Ureter (tissue), 1 donor: ENCODE measurements around the gene KIF19. TPM values are rescaled to one million over a fixed set of nuclear protein-coding genes. Genes with fewer than 3 reads are reported as not detected.
"Not testable (repeated sequence)": the region's sequence is repeated elsewhere in the genome, so short reads cannot be mapped to it uniquely, and the experiment has no call there.

ENCODE experiments used
- DNase-seq: peaks from one replicate; pipeline ENCODE4 v3.0.0-alpha.2; 2020; ENCODE audit warnings: low spot score
- total RNA-seq: library from RNA; stranded (reverse); gene quantifications from one replicate; pipeline ENCODE4 v1.2.4, GENCODE V29; 2023
- donor health status: DM: yes; HTN: yes; CAD: no.

The KIF19 gene, protein sequence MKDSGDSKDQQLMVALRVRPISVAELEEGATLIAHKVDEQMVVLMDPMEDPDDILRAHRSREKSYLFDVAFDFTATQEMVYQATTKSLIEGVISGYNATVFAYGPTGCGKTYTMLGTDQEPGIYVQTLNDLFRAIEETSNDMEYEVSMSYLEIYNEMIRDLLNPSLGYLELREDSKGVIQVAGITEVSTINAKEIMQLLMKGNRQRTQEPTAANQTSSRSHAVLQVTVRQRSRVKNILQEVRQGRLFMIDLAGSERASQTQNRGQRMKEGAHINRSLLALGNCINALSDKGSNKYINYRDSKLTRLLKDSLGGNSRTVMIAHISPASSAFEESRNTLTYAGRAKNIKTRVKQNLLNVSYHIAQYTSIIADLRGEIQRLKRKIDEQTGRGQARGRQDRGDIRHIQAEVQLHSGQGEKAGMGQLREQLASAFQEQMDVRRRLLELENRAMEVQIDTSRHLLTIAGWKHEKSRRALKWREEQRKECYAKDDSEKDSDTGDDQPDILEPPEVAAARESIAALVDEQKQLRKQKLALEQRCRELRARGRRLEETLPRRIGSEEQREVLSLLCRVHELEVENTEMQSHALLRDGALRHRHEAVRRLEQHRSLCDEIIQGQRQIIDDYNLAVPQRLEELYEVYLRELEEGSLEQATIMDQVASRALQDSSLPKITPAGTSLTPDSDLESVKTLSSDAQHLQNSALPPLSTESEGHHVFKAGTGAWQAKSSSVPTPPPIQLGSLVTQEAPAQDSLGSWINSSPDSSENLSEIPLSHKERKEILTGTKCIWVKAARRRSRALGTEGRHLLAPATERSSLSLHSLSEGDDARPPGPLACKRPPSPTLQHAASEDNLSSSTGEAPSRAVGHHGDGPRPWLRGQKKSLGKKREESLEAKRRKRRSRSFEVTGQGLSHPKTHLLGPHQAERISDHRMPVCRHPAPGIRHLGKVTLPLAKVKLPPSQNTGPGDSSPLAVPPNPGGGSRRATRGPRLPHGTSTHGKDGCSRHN
- total RNA-seq = 1.8 TPM

- DNase-seq = no peak
Observed at GRCh38 chr17:74325743-74326379, at the start of gene KIF19. TSS of gene KIF19 (plus strand) at chr17:74326226. CDS start at chr17:74326350, 124 bp downstream.

GRCh38 chr17:74276541-74277009, 49.5 kb upstream of the KIF19 start:
- no peak for DNase-seq

- no peak for DNase-seq
Observed at GRCh38 chr17:74277935-74278334, 48.1 kb upstream of the KIF19 start.

- not testable (repeated sequence) for DNase-seq
Observed at GRCh38 chr17:74279617-74280016, 46.4 kb upstream of the KIF19 start.

GRCh38 chr17:74280093-74280513, 45.9 kb upstream of the KIF19 start:
- DNase-seq = no peak

DNA sequence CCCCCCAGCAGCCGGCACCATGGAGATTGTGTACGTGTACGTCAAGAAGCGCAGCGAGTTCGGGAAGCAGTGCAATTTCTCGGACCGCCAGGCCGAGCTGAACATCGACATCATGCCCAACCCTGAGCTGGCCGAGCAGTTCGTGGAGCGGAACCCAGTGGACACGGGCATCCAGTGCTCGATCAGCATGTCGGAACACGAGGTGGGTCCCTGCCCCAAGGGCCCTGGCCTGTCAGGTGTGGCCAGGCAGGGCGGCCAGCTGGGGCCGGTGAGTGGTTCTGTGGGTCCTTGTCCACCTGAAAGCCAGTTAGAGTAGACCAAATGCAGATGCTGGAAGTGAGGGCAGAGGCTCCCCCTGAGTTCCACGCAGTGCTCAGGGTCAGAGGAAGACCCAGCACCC, 44.2 kb upstream of the KIF19 start:
- no peak for DNase-seq

- not testable (repeated sequence) for DNase-seq
Observed at GRCh38 chr17:74282274-74282586, 43.8 kb upstream of the KIF19 start.

- no peak for DNase-seq
Observed at GRCh38 chr17:74282587-74283370, 43.2 kb upstream of the KIF19 start.

DNA sequence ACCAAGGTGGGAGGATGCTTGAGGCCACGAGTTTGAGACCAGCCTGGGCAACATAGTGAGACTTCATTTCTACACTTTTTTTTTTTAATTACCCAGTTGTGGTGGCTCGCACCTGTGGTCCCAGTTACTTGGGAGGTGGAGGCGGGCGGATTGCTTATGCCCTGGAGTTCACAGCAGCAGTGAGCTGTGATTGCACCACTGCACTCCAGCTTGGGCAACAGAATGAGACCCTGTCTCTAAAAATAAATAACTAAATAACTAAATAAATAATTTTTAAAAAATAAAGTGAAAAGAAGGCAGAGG, 42.7 kb upstream of the KIF19 start:
- no peak for DNase-seq

DNA sequence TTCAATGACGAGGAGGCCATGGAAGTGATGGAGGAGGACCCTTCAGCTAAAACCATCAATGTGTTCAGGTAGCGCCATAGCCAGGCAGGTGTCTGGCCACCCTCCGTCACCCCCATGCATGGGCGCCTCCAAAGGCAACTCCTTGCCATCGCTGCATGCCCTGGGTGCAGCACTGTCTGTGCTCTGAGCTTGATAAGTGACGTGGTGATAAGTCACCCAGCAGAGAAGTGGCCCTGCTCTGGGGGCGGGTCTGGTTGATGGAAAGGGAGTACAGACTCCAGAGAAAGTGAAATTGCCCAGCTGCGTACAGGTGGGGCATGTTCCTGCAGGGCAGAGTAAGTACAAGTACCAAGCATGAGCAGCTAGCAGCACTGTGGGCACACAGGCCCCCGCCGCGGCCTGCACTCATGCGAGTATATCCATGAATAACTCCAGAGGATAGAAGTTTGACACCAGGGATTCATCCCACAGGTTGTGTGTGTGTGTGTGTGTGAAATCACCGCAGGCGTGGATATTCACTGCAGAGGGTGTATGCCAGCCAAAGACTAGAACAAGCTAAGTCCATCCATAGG, 38.9 kb upstream of the KIF19 start:
- DNase-seq = no peak

- no peak for DNase-seq
Observed at GRCh38 chr17:74288785-74289184, 37.2 kb upstream of the KIF19 start.

DNA sequence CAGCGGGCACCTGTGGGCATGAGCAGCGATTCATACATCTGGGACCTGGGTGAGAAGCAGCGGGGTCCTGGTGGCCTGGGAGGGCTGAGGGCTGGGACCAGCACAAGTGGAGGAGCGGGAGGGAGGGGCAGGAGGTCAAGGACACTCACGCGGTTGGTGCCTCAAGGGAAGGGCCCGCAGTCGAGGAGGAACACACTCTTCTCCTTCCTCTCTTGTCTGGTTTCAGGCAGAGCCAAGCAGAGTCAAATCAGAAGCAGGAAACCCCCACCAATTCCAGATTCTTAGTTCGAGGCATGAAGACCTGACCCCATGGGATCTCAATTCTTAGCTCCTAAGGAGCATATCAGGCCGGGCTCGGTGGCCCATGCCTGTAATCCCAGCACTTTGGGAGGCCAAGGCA, 36.3 kb upstream of the KIF19 start:
- no peak for DNase-seq

DNA sequence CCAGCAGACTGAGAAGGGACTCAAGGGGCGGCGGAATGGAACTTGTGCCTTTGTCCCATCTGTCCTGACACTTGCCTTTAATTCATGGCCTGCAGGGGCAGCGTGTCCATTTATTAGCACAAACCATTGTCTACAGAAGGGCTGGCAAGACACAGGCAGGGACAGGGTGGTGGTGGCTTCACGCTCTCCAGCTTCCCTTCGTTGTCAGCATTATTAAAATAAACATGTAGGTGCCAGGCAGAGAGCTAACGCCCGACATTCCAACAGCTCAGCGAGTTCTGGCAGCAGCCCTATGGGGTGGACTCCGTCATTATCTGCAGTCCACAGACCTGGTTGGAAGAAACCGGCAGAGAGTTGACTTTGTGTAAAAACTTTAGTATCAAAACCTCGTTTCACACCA, 35.7 kb upstream of the KIF19 start:
- no peak for DNase-seq

GRCh38 chr17:74292495-74292894, 33.5 kb upstream of the KIF19 start:
- no peak for DNase-seq

- DNase-seq = no peak
Observed at GRCh38 chr17:74295625-74296547, 30.1 kb upstream of the KIF19 start.

DNA sequence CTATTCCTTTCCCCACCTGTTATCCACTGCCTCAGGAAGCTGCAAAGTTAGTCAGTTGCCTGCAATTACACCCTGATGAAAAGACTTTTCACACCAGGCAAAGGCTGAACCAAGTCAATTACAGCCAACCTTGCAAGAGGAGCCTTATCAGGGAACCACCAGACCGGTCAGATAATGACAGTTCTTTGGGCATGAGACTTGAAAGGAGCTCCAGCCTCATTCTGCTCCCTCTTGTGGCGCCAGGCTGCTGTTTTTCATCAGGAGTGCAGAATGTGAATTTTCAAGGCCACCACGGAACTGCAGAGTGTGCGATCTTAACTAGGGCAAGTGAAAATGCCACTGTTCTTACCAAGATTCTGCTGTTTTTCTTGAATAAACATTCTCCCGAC, 29.5 kb upstream of the KIF19 start:
- peak; percentile 68 for DNase-seq

- no peak for DNase-seq
Observed at GRCh38 chr17:74297941-74298340, 28.1 kb upstream of the KIF19 start.

DNA sequence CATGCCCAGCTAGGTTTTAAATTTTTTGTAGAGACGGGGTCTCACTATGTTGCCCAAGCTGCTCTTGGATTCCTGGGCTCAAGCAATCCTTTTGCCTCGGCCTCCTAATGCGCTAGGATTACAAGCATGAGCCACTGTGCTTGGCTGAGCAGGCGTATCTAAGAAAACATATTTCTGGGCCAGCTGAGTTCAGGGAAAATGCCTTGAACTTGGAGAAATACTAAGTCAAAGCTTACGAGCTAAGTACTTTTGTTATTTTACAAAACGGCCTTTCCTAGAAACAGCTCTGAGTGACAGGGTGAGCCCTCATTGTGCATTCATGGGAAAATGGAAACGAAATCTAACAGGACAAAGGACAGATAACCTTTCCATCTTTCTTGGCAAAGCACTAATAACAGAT, 27.2 kb upstream of the KIF19 start:
- no peak for DNase-seq

- no peak for DNase-seq
Observed at GRCh38 chr17:74299226-74300009, 26.6 kb upstream of the KIF19 start.
